ENCODE measurements around the gene FMNL2.

- TF ChIP-seq POLR2A (IDR thresholded peaks at IDR 0.05; ENCODE audit: low read depth, low read length): no peak
- TF ChIP-seq TAF1 (IDR thresholded peaks at IDR 0.05; ENCODE audit: borderline replicate concordance, low read depth, low read length): no peak
- no peak for TF ChIP-seq POLR2AphosphoS5 (IDR thresholded peaks at IDR 0.05; ENCODE audit: low read depth, low read length)
Measured at GRCh38 chr2:152565884-152566727, 231.1 kb downstream of the FMNL2 start.
